GM12892 (cell line): ENCODE measurements around the gene ACOT2.

Source experiments
- POLR2A ChIP-seq: IDR thresholded peaks from 2 replicates; pipeline ENCODE4 v1.6.1; 2011; ENCODE audit warnings: low read depth, low read length, control low read depth
- POLR2AphosphoS5 ChIP-seq: IDR thresholded peaks from 2 replicates; pipeline ENCODE4 v1.6.1; 2011; ENCODE audit warnings: low read depth, low read length, control low read depth

DNA sequence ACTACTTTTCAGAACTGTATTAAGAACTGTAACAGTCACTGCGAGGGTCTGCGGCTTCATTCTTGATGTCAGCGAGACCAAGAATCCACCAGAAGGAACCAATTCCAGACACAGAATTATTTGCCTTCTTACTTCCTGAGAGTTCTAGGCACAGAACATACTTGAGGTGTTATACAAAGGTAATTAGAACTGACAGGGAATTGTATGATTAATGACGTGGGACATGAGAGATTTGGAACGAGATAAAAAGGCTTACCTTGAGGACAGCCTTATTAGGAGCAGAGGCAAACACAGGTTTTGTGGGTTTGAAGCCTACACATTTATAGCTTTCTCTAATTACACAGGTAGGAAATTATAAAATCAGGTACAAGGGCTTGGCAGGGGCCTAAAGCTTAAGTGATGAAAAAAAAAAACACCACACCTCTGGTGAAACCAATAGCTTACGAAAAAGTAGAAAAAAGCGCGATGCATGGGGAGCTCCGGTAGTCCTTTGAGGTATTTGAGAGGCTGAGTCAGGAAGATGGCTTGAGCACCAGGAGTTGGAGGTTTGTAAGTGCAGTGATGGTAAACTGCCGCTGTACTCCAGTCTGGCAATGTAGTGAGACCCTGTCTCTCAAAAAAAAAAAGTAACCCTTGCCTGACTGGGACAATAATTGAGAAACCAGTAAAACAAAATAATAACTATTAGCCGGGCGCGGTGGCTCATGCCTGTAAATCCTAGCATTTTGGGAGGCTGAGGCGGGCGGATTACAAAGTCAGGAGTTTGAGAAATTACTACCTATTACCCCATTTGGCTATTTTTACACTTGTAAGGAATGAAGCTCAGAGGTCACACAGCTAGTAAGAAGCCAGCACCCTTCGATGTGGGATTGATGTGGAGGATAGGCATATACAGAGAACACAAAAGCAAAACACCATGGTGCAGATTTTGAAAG is 795 bp upstream of the ACOT2 start:
- TF ChIP-seq POLR2A (no peak), POLR2AphosphoS5 (no peak)
